Activated CD4-positive, alpha-beta memory T cell treated with anti-CD3 and anti-CD28 coated beads, Interleukin-2, amount 10 ng/mL, durations not matched to agents 7 days and 5 days (primary cell): ENCODE results near the gene C3orf20. TPM values are rescaled to one million over a fixed set of nuclear protein-coding genes. Genes with fewer than 3 reads are reported as not detected.
A peak's percentile ranks its signal among the peaks of the same experiment; 100 is the strongest.

Experiments used
- CTCF ChIA-PET: fragments of 350-600 bp; sonication (Branson Sonifier 250); formaldehyde crosslinking; loops from one replicate; lab custom pipeline; 2021; ENCODE audit warnings: antibody characterized with exemption, inconsistent platforms; lab: Charles Lee
- POLR2A ChIA-PET: fragments of 350-600 bp; sonication (Branson Sonifier 250); formaldehyde crosslinking; loops from one replicate; lab custom pipeline; 2021; ENCODE audit warnings: antibody characterized with exemption; lab: Charles Lee
- DNase-seq: peaks from one replicate; pipeline ENCODE4 v3.0.0-alpha.2; 2020
- H3K27ac Mint-ChIP-seq: one replicate; pipeline ENCODE4 v1.8.0; 2021; ENCODE audit warnings: mild to moderate bottlenecking, mixed read lengths
- H3K27me3 Mint-ChIP-seq: one replicate; pipeline ENCODE4 v1.8.0; 2021; ENCODE audit warnings: mixed read lengths
- H3K36me3 Mint-ChIP-seq: one replicate; pipeline ENCODE4 v1.8.0; 2021; ENCODE audit warnings: low read depth, mixed read lengths
- H3K4me1 Mint-ChIP-seq: one replicate; pipeline ENCODE4 v1.8.0; 2021; ENCODE audit warnings: mixed read lengths
- H3K4me3 Mint-ChIP-seq: one replicate; pipeline ENCODE4 v1.8.0; 2021; ENCODE audit warnings: mild to moderate bottlenecking, mixed read lengths
- H3K9me3 Mint-ChIP-seq: one replicate; pipeline ENCODE4 v1.8.0; 2021; ENCODE audit warnings: mixed read lengths
- total RNA-seq, 2 experiments: library from RNA; stranded (reverse); gene quantifications; one replicate each; pipeline ENCODE4 v1.2.3, GENCODE V29; 2021

The C3orf20 gene
- total RNA-seq = under 1 TPM in 1 of 2 experiments, not detected in 1; 0.23 TPM

DNA sequence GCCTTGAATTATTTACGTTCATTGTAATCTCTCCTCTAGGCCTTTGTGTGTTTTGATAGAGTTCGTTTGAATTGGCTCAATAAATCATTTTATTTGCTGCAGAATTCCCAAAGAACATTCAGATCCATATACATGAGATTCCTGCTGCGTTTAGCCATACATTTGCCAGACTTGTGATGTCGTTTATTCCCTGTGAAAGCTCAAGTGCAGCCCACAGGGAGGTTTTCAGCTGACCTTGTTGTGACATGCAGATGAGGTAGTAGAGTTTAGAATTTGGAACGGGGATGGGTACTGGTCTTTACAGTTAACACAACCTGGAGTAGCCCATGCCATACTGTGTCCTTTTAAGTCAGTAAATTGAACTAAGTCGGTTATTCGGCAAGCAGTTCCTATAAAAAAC, at the start of gene C3orf20:
Gene C3orf20 (plus strand): TSS at position 301 of the 400 bp plus-strand sequence. CDS start 7,573 bp downstream, outside the sequence.
- Mint-ChIP-seq H3K9me3 (no peaks in the 10 kb centered on the region), H3K27ac (no peak within 1 kb of the TSS), H3K27me3 (no peaks in the 10 kb centered on the region), H3K36me3 (peaks cover 54% of the 10 kb centered on the region), H3K4me1 (no peaks in the 10 kb centered on the region), H3K4me3 (no peak within 1 kb of the TSS)
- ChIA-PET CTCF (interaction anchor here (0.6 to 3.8 kb wide), 4 partner anchors 23 to 246 kb away, joined by 5 to 23 read pairs (median 6); partner anchors contain the start of gene CCDC174), POLR2A (interaction anchor here (1.6 kb wide), 1 partner anchor 247 kb away, joined by 5 read pairs; no protein-coding TSS in a partner anchor)
- no peak for DNase-seq

DNA sequence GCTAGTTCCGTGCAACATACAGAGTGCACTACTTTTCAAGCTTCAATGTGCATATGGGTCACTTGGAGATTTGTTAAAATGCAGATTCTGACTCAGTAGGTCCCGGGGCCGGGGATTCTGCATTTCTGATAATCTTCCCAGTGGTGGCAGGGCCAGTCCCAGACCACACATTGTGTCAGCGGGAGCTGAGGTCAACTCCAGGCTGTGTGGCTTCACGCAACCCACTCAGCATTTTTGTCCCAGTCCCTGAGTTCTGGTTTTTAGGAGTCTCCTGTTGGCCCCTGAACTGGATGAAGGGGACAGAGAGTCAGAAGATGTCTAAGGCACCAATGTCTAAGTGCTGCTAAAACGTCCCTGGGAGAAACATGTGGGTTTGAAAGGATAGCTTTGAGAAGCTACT, 49.5 kb upstream of the C3orf20 start:
- H3K4me3 Mint-ChIP-seq = no peak overlapping the region
- CTCF ChIA-PET = interaction anchor here (0.7 kb wide), 1 partner anchor 1595 kb away, joined by 4 read pairs; no protein-coding TSS in a partner anchor
- no peak overlapping the region for H3K27ac Mint-ChIP-seq
- DNase-seq = no peak
- no peaks in the 10 kb centered on the region for H3K4me1 Mint-ChIP-seq
- no peaks in the 10 kb centered on the region for H3K9me3 Mint-ChIP-seq
- POLR2A ChIA-PET = no interaction called here
- no peaks in the 10 kb centered on the region for H3K36me3 Mint-ChIP-seq
- peaks cover 8% of the 10 kb centered on the region for H3K27me3 Mint-ChIP-seq

DNA sequence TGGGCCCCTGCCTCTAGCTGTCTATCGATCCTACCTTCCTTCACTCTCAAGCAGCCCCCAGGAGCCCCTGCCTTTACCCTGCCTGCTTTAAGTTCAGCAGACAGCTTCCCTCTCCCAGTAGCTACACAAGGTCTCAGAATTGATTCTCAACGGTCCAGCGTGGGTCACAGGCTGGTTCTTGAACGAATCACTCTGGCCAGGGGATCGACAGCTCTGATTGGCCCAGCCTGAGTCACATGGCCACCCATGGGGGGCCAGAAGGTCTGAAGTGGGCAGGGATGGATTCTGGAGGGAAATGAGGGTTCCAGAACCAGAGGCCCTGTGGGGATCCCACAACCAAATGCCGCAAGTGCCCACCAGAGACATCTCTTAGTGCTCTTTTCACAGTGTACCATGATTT, 47.1 kb upstream of the C3orf20 start:
- DNase-seq = no peak
- Mint-ChIP-seq H3K9me3 (no peaks in the 10 kb centered on the region), H3K4me3 (no peak overlapping the region), H3K4me1 (no peaks in the 10 kb centered on the region), H3K36me3 (no peaks in the 10 kb centered on the region), H3K27me3 (peaks cover 11% of the 10 kb centered on the region), H3K27ac (no peak overlapping the region)
- ChIA-PET CTCF (no interaction called here), POLR2A (no interaction called here)

DNA sequence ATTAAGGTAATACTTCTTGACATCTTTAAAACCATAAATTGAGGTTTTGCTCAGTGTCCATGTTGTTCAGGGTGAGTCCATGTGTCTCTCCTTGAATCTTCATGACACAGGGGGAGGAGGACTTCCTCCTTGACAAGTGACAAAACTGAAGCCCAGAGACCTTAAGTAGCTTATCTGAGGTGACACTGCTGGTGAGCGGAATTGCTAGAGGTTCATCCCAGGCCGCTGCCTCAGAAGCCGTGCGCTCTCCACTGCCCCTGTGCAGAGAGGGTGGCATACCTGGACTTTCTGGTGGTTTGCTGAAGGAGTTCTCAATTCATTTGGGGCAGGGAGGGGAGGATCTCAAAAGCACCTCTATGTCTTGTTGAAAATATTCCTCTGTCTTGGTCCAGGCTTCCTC, 46.5 kb upstream of the C3orf20 start:
- DNase-seq = no peak
- no peak overlapping the region for H3K27ac Mint-ChIP-seq
- no peaks in the 10 kb centered on the region for H3K9me3 Mint-ChIP-seq
- H3K27me3 Mint-ChIP-seq = peaks cover 11% of the 10 kb centered on the region
- no peak overlapping the region for H3K4me3 Mint-ChIP-seq
- POLR2A ChIA-PET = no interaction called here
- no peaks in the 10 kb centered on the region for H3K4me1 Mint-ChIP-seq
- CTCF ChIA-PET = no interaction called here
- H3K36me3 Mint-ChIP-seq = no peaks in the 10 kb centered on the region

DNA sequence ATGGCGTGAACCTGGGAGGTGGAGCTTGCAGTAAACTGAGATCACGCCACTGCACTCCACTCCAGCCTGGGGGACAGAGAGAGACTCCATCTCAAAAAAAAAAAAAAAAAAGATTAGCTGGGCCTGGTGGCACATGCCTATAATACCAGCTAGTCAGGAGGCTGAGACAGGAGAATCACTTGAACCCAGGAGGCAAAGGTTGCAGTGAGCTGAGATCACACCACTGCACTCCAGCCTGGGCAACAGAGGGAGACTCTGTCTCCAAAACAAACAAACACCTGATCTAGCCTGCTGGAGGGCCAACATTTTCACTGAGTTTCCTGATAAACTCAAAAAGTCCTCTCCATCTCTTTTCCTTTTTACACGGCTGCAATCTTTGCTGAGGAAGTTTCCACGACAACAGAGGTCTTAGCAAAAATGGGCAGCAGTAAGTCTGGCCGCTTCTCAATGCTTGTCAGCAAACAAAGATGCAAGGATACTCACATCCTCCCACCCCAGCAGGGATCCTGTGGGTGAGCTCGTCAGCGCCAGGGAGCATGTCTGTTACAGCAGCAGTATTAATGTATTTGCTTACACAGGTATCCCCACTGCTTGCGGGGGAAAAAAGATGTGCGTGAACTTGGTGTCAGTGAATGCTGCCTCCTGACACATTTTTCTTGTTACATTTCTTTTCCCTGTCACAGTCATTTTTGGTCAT, 44.4 kb upstream of the C3orf20 start:
- Mint-ChIP-seq H3K27ac (no peak overlapping the region), H3K36me3 (no peaks in the 10 kb centered on the region), H3K4me1 (no peaks in the 10 kb centered on the region), H3K9me3 (no peaks in the 10 kb centered on the region), H3K27me3 (peaks cover 6% of the 10 kb centered on the region), H3K4me3 (no peak overlapping the region)
- ChIA-PET POLR2A (interaction anchor here (1.8 kb wide), 1 partner anchor 17 kb away, joined by 4 read pairs; no protein-coding TSS in a partner anchor), CTCF (interaction anchor here (0.6 to 1.3 kb wide), 5 partner anchors 168 to 425 kb away, joined by 3 to 4 read pairs (median 3); no protein-coding TSS in a partner anchor)
- no peak for DNase-seq

DNA sequence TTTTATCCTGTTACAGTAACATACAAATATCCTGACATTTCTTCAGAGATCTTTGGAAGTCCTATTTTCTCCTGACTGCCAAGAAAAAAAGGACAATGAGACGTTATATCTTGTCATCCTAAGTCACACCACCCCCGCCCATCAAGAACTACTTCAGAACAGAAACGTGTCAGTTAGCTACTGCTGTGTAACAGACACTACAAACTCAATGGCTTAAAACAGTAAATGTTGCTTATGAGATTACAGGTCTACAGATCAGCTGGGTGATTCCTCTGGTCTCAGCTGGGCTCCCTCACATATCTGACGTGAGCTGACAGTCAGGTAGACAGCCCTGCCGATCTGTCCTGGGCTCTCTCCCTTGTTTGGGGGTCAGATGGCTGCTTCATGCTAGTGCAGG, 43.8 kb upstream of the C3orf20 start:
- no peak overlapping the region for H3K4me3 Mint-ChIP-seq
- ChIA-PET CTCF (interaction anchor here (0.6 to 1.3 kb wide), 4 partner anchors 290 to 1315 kb away, joined by 3 to 4 read pairs (median 3); no protein-coding TSS in a partner anchor), POLR2A (interaction anchor here (1.8 kb wide), 1 partner anchor 16 kb away, joined by 4 read pairs; no protein-coding TSS in a partner anchor)
- no peaks in the 10 kb centered on the region for H3K36me3 Mint-ChIP-seq
- H3K27ac Mint-ChIP-seq = no peak overlapping the region
- H3K4me1 Mint-ChIP-seq = no peaks in the 10 kb centered on the region
- H3K9me3 Mint-ChIP-seq = no peaks in the 10 kb centered on the region
- H3K27me3 Mint-ChIP-seq = peaks cover 6% of the 10 kb centered on the region
- DNase-seq = no peak

DNA sequence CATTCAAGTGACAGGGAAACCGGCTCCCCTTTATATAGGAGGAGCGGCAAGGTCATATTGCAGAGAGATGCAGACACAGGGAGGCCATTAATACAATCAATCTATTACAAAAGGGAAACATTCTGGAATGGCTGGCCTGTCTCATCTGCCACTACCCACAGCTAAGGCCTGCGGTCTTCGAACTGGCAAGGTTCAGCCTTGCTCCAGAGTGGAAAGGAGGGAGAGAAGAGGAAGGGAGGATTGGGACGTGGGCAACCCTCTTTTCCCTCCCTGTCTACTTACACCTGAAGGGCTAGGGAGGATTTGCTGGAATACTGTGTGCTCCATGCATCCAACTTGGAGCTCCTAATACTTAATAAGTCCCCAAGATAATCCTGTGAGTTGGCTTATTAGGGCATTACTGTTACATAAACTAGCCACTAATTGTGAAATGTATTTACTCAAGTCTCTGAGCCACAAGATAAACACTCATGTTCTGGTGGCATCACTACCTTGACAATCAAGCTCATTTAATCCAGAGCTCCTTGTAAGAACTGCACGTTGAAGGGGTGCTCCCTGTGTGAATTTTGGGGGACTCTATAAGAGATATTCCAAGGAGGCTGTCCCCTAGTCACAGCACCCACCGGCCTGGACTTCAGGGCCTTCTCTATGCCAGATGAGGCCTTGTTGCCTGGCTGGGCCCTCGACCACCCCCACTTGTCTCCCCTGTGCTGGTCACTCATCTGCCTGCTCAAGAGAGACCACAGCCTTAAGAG, 43.1 kb upstream of the C3orf20 start:
- Mint-ChIP-seq H3K27me3 (peaks cover 10% of the 10 kb centered on the region), H3K9me3 (no peaks in the 10 kb centered on the region), H3K4me1 (no peaks in the 10 kb centered on the region), H3K4me3 (no peak overlapping the region), H3K27ac (no peak overlapping the region), H3K36me3 (no peaks in the 10 kb centered on the region)
- DNase-seq = no peak
- ChIA-PET POLR2A (interaction anchor here (1.7 to 1.8 kb wide), 2 partner anchors 16 to 19 kb away, joined by 4 to 6 read pairs; partner anchors contain the start of gene CCDC174), CTCF (interaction anchor here (0.6 to 1.8 kb wide), 5 partner anchors 12 to 1314 kb away, joined by 3 to 11 read pairs (median 3); no protein-coding TSS in a partner anchor)

DNA sequence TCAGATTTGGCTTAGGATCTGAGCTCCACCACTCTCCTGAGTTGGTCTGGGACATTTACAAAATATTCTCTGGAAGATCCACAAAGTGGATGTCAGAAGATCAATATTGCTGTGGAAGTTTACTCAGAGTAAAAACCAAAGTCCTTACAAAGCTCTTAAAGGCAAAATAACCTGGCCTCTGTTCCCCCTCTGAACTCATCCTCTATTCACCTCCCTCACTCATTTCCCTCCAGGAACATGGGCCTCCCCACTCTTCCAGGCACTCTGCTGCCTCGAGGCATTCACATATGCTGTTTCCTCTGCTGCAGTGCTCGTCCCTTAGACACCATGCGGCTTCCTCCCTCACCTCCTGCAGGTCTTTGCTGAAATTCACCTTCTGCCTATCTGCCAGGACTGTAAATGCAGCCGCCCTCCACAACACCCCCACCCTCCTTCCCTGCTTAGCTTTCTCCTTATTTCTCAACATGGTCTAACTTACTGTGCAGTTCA, 42.5 kb upstream of the C3orf20 start:
- no peaks in the 10 kb centered on the region for H3K4me1 Mint-ChIP-seq
- H3K27ac Mint-ChIP-seq = no peak overlapping the region
- DNase-seq = no peak
- CTCF ChIA-PET = interaction anchor here (0.7 to 1.8 kb wide), 5 partner anchors 11 to 297 kb away, joined by 3 to 11 read pairs (median 3); no protein-coding TSS in a partner anchor
- peaks cover 16% of the 10 kb centered on the region for H3K27me3 Mint-ChIP-seq
- H3K4me3 Mint-ChIP-seq = no peak overlapping the region
- POLR2A ChIA-PET = interaction anchor here (1.7 to 1.8 kb wide), 2 partner anchors 15 to 19 kb away, joined by 4 to 6 read pairs; partner anchors contain the start of gene CCDC174
- no peaks in the 10 kb centered on the region for H3K9me3 Mint-ChIP-seq
- H3K36me3 Mint-ChIP-seq = no peaks in the 10 kb centered on the region

DNA sequence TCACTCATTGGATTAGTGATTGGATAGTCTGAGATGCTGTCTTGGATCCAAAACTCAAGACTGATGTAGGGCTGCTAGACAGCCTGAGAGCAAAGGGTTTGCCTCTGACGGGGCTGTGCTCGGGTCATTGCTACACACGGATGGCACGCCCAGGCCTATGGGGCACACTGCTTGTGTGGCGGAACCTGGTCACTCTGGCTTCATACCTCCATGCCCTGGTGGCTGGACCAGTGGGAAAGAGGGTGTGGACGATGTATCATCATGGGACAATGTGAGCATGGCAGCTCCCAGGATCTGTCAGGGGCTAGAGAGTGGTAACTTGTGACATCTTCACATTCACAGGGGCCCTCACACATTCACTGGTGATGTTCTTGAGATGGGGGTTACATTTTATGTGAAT, 41.5 kb upstream of the C3orf20 start:
- Mint-ChIP-seq H3K4me3 (no peak overlapping the region), H3K27me3 (peaks cover 24% of the 10 kb centered on the region), H3K36me3 (no peaks in the 10 kb centered on the region), H3K27ac (no peak overlapping the region), H3K9me3 (no peaks in the 10 kb centered on the region), H3K4me1 (no peaks in the 10 kb centered on the region)
- ChIA-PET CTCF (interaction anchor here (1.0 to 1.8 kb wide), 2 partner anchors 62 to 288 kb away, joined by 3 to 11 read pairs; no protein-coding TSS in a partner anchor), POLR2A (no interaction called here)
- DNase-seq = no peak

DNA sequence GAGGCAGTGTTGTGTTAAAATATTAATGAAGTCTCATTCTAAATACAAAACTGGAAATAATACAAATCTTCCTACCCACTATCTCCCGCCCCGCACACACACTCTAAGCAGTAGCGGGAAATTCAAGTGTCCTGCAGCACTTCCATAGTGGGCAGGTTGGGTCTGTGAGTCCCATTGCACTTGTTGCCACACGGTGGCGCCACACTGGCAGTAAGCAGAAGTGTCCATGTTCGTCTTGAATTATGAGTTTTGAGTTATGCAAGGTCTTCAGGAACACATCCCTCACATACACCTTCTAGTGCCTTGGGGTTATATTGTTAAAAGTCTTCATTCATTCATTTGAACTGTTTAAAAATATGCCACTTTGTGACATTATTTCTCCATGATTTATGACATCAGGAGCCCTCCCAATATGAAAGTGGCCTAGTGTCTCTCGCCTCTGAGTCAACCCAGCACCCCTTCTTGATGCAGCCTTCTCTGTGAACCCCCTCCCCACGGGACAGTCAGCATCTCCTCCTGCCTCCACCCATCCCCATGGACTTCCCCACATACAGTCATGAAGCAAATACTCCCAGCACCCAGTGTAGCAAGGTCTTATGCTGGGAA, 41.0 kb upstream of the C3orf20 start:
- Mint-ChIP-seq H3K4me3 (no peak overlapping the region), H3K36me3 (no peaks in the 10 kb centered on the region), H3K4me1 (no peaks in the 10 kb centered on the region), H3K27me3 (peaks cover 26% of the 10 kb centered on the region), H3K27ac (no peak overlapping the region), H3K9me3 (no peaks in the 10 kb centered on the region)
- ChIA-PET POLR2A (no interaction called here), CTCF (interaction anchor here (1.5 kb wide), 1 partner anchor 287 kb away, joined by 8 read pairs; no protein-coding TSS in a partner anchor)
- DNase-seq = peak; percentile 65

DNA sequence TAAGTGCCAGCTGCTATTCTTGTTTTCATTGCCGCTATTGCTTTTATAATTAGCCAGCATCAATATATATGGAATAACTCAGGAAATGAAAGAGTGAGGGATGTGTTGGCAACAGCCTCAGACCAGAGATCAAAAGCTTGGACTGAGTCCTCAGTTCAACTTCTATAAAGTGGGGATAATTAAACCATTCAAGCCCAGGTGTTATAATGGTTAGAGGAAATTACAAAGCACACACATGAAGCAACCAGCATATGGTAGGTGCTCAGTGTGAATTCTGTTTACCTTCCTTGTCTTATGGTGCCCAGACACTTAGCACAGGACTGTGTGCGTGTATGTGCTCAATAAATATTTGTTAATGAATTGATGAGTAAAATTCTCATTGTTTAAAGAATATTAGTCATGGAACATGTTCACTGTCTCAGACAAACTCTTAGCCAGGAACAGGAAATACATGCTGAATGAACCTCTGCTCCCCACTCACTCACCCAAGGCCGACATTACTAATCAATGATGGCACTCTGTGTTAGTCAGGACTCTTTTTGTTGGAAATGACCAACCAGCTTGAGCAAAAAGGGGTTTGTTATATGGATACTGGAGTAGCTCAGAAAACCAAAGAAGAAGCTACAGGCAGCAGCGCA, 40.1 kb upstream of the C3orf20 start:
- ChIA-PET POLR2A (interaction anchor here (1.0 kb wide), 1 partner anchor 312 kb away, joined by 3 read pairs; no protein-coding TSS in a partner anchor), CTCF (interaction anchor here (0.5 to 1.5 kb wide), 2 partner anchors 51 to 286 kb away, joined by 3 to 8 read pairs; no protein-coding TSS in a partner anchor)

More for the DNA sequence above, 40.1 kb upstream of the C3orf20 start:
- H3K36me3 Mint-ChIP-seq = no peaks in the 10 kb centered on the region
- no peak for DNase-seq
- H3K4me1 Mint-ChIP-seq = no peaks in the 10 kb centered on the region
- H3K9me3 Mint-ChIP-seq = no peaks in the 10 kb centered on the region
- no peak overlapping the region for H3K4me3 Mint-ChIP-seq
- H3K27ac Mint-ChIP-seq = no peak overlapping the region
- H3K27me3 Mint-ChIP-seq = peaks cover 29% of the 10 kb centered on the region
